ENCODE measurements around the gene TXNDC17.
"Not testable (repeated sequence)": the region's sequence is repeated elsewhere in the genome, so short reads cannot be mapped to it uniquely, and the experiment has no call there.

Gene TXNDC17

GRCh38 chr17:6661464-6661848 lies 20.6 kb downstream of the TXNDC17 start:
- no peak for DNase-seq (ENCODE audit: low read depth)

GRCh38 chr17:6663200-6663599 lies 22.3 kb downstream of the TXNDC17 start:
- DNase-seq (ENCODE audit: low read depth): not testable (repeated sequence)

- peak; percentile 19 for DNase-seq (ENCODE audit: low read depth)
Observed at GRCh38 chr17:6666077-6666521, 25.2 kb downstream of the TXNDC17 start.

- no peak for DNase-seq (ENCODE audit: low read depth)
Observed at GRCh38 chr17:6666557-6666956, 25.7 kb downstream of the TXNDC17 start.

GRCh38 chr17:6667516-6667915 lies 26.7 kb downstream of the TXNDC17 start:
- no peak for DNase-seq (ENCODE audit: low read depth)

GRCh38 chr17:6668219-6668618 lies 27.4 kb downstream of the TXNDC17 start:
- DNase-seq (ENCODE audit: low read depth): no peak

- DNase-seq (ENCODE audit: low read depth): no peak
Observed at GRCh38 chr17:6668727-6669425, 28.0 kb downstream of the TXNDC17 start.

- no peak for DNase-seq (ENCODE audit: low read depth)
Observed at GRCh38 chr17:6669479-6670212, 28.8 kb downstream of the TXNDC17 start.

- DNase-seq (ENCODE audit: low read depth): no peak
Observed at GRCh38 chr17:6670571-6670970, 29.7 kb downstream of the TXNDC17 start.

GRCh38 chr17:6670999-6671398 lies 30.1 kb downstream of the TXNDC17 start:
- no peak for DNase-seq (ENCODE audit: low read depth)

- no peak for DNase-seq (ENCODE audit: low read depth)
Observed at GRCh38 chr17:6671431-6671830, 30.6 kb downstream of the TXNDC17 start.

GRCh38 chr17:6674586-6674985 lies 33.7 kb downstream of the TXNDC17 start:
- DNase-seq (ENCODE audit: low read depth): no peak

- DNase-seq (ENCODE audit: low read depth): no peak
Observed at GRCh38 chr17:6675201-6675825, 34.5 kb downstream of the TXNDC17 start.

- no peak for DNase-seq (ENCODE audit: low read depth)
Observed at GRCh38 chr17:6676802-6677157, 35.9 kb downstream of the TXNDC17 start.

- DNase-seq (ENCODE audit: low read depth): no peak
Observed at GRCh38 chr17:6677158-6677831, 36.4 kb downstream of the TXNDC17 start.

GRCh38 chr17:6677946-6678345 lies 37.1 kb downstream of the TXNDC17 start:
- no peak for DNase-seq (ENCODE audit: low read depth)

GRCh38 chr17:6679241-6679640 lies 38.4 kb downstream of the TXNDC17 start:
- no peak for DNase-seq (ENCODE audit: low read depth)

- no peak for DNase-seq (ENCODE audit: low read depth)
Observed at GRCh38 chr17:6681176-6681575, 40.3 kb downstream of the TXNDC17 start.

- no peak for DNase-seq (ENCODE audit: low read depth)
Observed at GRCh38 chr17:6681671-6682070, 40.8 kb downstream of the TXNDC17 start.

- no peak for DNase-seq (ENCODE audit: low read depth)
Observed at GRCh38 chr17:6682339-6682738, 41.5 kb downstream of the TXNDC17 start.

GRCh38 chr17:6683081-6683684 lies 42.3 kb downstream of the TXNDC17 start:
- DNase-seq (ENCODE audit: low read depth): no peak

Measured in stimulated activated CD4-positive, alpha-beta T cell treated with anti-CD3 and anti-CD28 coated beads, Interleukin-2, amount 100 ng/mL, for 4 hours (primary cell).